ENCODE data around the gene KRAS. TPM values are rescaled to one million over a fixed set of nuclear protein-coding genes. Genes with fewer than 3 reads are reported as not detected.

The KRAS gene
- total and polyA plus RNA-seq, 4 donors, result 6.2 to 33.0 (median 14.1) TPM

GRCh38 chr12:25278269-25278668, 27.5 kb upstream of the KRAS start:
- TF ChIP-seq ZBTB33 (IDR thresholded peaks at IDR 0.05) (no peak), NR2F2 (IDR thresholded peaks at IDR 0.05) (no peak), YY1 (IDR thresholded peaks at IDR 0.05) (no peak), JUND (IDR thresholded peaks at IDR 0.05) (no peak), TAF1 (conservative IDR thresholded peaks at IDR 0.05) (no peak), HNF4A (conservative IDR thresholded peaks at IDR 0.05) (no peak), RXRA (IDR thresholded peaks at IDR 0.05) (no peak), EGR1 (IDR thresholded peaks at IDR 0.05; ENCODE audit: low read depth in 2 of 2) (no peak), HNF4G (IDR thresholded peaks at IDR 0.05) (no peak), CTCF (IDR thresholded peaks at IDR 0.05; ENCODE audit: low read depth, low read length, missing input control) (no peak), FOXA2 (IDR thresholded peaks at IDR 0.05) (no peak), GABPA (IDR thresholded peaks at IDR 0.05 in 1 of 2, conservative IDR thresholded peaks at IDR 0.05 in 1 of 2) (no peak)
- TF ChIP-seq, protein P1, sequence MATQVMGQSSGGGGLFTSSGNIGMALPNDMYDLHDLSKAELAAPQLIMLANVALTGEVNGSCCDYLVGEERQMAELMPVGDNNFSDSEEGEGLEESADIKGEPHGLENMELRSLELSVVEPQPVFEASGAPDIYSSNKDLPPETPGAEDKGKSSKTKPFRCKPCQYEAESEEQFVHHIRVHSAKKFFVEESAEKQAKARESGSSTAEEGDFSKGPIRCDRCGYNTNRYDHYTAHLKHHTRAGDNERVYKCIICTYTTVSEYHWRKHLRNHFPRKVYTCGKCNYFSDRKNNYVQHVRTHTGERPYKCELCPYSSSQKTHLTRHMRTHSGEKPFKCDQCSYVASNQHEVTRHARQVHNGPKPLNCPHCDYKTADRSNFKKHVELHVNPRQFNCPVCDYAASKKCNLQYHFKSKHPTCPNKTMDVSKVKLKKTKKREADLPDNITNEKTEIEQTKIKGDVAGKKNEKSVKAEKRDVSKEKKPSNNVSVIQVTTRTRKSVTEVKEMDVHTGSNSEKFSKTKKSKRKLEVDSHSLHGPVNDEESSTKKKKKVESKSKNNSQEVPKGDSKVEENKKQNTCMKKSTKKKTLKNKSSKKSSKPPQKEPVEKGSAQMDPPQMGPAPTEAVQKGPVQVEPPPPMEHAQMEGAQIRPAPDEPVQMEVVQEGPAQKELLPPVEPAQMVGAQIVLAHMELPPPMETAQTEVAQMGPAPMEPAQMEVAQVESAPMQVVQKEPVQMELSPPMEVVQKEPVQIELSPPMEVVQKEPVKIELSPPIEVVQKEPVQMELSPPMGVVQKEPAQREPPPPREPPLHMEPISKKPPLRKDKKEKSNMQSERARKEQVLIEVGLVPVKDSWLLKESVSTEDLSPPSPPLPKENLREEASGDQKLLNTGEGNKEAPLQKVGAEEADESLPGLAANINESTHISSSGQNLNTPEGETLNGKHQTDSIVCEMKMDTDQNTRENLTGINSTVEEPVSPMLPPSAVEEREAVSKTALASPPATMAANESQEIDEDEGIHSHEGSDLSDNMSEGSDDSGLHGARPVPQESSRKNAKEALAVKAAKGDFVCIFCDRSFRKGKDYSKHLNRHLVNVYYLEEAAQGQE (IDR thresholded peaks at IDR 0.05), result no peak
- TF ChIP-seq, protein P2, sequence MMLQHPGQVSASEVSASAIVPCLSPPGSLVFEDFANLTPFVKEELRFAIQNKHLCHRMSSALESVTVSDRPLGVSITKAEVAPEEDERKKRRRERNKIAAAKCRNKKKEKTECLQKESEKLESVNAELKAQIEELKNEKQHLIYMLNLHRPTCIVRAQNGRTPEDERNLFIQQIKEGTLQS (IDR thresholded peaks at IDR 0.05), result no peak
- TF ChIP-seq, protein P3, sequence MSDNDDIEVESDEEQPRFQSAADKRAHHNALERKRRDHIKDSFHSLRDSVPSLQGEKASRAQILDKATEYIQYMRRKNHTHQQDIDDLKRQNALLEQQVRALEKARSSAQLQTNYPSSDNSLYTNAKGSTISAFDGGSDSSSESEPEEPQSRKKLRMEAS (IDR thresholded peaks at IDR 0.05), result no peak
- H3K36me3 ChIP-seq (ENCODE audit: control insufficient read depth in 4 of 4, insufficient read depth in 3 of 4, low read depth in 1 of 4, low read length in 3 of 4), result no peaks in the 10 kb centered on the region
- no peak for DNase-seq (ENCODE audit: low spot score)
- no peak overlapping the region for H3K9ac ChIP-seq (ENCODE audit: low read depth in 1 of 2, low read length in 2 of 2)
- H3K9me3 ChIP-seq (ENCODE audit: control insufficient read depth in 4 of 4, low read length in 3 of 4), result no peaks in the 10 kb centered on the region
- no peak overlapping the region for H3K27ac ChIP-seq (ENCODE audit: low read depth in 1 of 2, low read length in 2 of 2)
- no peaks in the 10 kb centered on the region for H3K27me3 ChIP-seq (ENCODE audit: control insufficient read depth in 4 of 4, insufficient read depth in 4 of 4, low read length in 3 of 4)
- WGBS, result 96% methylated on average over 6 of the region's 6 CpGs
- no peak overlapping the region for H3K4me3 ChIP-seq (ENCODE audit: low read depth in 1 of 3, low read length in 3 of 3)
- H3K4me1 ChIP-seq (ENCODE audit: control insufficient read depth in 4 of 4, insufficient read depth in 4 of 4, low read length in 3 of 4), result peaks cover 0 to 5% (median 2%) of the 10 kb centered on the region in 4 donors

Data from liver (tissue), 9 donors.